NCI-H2081 (cell line): ENCODE data around the gene CLIP1.

Experiments
- DNase-seq, 2 experiments: peaks; one replicate each; lab custom pipeline; 2025; lab: John Stamatoyannopoulos, UW

Gene CLIP1

DNA sequence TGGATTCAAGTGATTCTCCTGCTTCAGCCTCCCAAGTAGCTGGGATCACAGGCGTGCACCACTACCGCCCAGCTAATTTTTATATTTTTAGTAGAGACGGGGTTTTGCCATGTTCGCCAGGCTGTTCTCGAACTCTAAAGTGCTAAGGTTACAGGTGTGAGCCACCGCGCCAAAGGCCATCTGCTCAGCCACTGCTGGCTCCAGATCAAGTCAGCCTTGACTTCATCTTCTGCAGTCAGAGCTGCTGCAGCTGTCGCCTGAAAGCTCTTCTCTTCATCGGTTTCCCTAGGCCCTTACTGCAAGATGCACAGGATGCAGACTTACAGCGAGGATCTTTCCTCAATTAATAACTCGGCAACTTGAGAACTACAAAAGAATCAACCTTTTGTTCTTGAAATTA lies 66.8 kb downstream of the CLIP1 start:
- peak in 1 of 2 experiments; percentile 41 for DNase-seq

GRCh38 chr12:122354958-122355641 lies 67.4 kb downstream of the CLIP1 start:
- no peak for DNase-seq

- no peak for DNase-seq
Observed at GRCh38 chr12:122352394-122352793, 70.1 kb downstream of the CLIP1 start.

GRCh38 chr12:122350141-122350848 lies 72.2 kb downstream of the CLIP1 start:
- DNase-seq: no peak

DNA sequence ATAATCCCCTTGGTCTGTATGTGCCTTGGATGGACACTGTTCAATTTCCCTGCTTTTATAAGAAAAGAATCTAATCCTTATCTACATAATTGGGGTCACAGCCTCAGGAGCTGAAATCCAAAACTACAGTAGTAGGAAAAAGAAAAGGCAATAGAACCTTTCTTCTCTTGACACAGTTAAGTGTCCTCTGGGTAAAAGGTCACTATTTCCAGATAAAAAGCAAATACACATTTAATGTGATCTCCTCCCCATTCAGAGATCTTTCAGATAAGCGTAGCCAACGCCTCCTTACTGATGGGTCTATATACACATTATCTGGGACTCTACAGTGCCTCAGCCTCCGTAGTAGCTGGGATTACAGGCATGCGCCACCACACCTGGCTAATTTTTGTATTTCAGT lies 73.4 kb downstream of the CLIP1 start:
- DNase-seq: no peak

- no peak for DNase-seq
Observed at GRCh38 chr12:122348505-122348904, 74.0 kb downstream of the CLIP1 start.

GRCh38 chr12:122346054-122346453 lies 76.4 kb downstream of the CLIP1 start:
- no peak for DNase-seq

DNA sequence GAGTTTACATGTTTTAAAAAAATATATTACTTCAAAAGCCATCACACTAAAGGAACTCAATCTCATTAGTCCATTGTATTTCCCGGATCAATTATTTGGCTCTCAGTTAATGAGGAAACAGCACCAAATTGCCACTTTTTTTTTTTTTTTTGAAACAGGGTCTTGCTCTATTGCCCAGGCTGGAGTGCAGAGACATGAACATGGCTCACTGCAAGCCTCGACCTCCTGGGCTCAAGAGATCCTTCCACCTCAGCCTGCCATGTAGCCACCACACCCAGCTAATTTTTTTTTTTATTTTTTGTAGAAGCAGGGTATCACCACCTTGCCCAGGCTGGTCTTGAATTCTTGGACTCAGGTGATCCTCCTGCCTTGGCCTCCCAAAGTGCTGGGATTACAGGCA lies 77.4 kb downstream of the CLIP1 start:
- no peak for DNase-seq

GRCh38 chr12:122336015-122336946 lies 86.2 kb downstream of the CLIP1 start:
- peak; percentile 21 to 35 for DNase-seq

DNA sequence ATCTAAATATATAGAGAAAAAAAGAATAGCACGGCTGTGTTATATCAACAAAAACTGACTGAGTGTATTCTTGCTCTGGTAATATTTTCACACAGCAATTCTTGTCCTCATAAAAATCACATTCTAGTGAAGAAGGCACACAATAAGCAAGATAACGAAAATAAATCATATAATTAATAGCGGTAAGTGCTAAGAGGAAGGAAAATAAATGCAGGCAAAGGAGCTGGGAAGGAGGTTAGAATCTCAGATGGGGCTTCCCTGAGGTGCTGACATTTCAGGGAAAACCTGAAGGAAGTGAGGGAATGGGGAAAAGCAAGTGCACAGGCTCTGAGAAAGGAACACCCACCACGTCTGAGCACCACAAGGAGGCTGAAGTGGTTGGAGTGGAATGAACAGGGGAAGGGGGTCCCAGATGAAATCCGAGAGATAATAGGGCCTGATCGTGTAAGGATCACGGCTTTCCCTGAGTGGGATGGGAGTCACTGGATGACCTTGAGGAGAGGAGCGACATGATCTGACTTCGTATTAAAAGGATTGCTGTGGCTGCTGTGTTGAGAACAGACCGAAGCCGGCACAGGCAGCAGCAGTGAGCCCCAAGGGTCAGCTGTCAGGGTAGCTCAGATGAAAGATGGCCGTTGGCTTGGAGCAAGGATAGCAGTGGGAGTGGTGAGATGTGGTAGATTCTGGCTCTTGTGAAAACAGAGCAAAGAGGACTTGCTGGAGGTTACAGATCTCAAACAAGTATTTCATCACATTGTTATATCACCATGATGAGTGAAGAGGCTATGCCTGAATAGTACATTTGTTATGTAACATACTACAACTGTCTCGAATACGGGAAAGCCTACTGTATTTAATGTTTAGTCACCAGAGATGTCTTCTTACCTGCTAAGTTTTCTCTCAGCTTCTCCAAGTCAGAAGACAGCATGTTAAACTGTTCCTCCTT lies 89.1 kb downstream of the CLIP1 start:
- no peak for DNase-seq

DNA sequence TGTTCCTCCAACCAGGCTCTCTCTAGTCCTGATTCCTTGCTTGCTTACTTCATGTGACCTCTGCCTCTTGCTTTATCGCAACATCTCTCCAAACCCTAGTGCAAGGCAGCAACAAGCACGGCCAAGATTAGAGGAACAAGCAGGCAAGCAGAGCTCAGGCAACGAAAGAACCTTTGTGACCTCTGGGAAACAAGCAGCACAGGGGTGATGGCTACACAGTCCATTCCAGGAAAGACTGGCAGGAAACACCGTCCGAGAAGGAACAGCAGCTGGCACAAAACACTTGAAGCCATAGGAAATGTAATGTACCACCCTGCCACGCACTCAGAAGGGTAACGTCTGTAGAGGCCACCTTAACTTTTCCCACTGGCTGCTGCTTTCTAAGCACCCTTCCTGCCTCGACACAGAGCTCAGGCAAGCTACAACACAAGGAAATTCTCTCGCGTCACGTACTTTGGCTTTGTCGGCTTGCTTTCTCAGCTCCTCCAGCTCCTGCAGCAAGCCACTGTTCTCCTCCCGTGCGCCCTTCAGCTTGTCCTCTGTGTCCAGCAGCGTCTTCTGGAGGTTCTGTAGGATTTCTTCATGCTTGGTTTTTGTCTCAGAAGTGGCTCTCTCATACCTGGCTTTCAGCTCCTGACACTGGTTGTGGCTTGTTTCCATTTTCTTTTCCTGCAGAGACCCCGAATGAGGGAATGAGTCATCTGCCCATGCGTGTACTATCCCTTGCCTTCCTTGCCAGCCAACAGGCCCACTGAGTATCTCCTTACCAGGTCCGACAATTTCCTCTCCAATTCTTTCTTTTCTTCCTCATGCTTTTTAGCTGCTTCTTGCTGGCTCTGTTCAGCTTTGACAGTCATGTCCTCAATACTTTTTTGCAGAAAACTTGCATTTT lies 94.7 kb downstream of the CLIP1 start:
- DNase-seq: no peak

- no peak for DNase-seq
Observed at GRCh38 chr12:122327014-122327413, 95.5 kb downstream of the CLIP1 start.

DNA sequence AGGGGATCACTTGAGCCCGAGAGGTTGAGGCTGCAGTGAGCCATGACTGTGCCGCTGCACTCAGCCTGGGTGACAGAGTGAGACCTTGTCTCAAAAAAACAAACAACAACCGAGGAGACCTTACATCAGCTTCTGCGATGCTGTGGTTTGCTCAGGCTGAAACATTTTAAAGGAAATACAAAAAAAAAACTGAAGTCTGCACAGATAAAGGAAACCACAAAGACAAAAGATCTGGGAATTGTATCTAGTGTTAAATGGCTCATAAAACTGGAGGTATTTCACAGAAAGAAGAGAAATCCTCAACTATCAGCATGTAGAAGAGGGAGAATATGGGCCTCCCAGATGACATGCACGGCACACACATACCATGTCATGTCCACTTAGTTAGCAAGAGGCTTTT lies 95.9 kb downstream of the CLIP1 start:
- no peak for DNase-seq

DNA sequence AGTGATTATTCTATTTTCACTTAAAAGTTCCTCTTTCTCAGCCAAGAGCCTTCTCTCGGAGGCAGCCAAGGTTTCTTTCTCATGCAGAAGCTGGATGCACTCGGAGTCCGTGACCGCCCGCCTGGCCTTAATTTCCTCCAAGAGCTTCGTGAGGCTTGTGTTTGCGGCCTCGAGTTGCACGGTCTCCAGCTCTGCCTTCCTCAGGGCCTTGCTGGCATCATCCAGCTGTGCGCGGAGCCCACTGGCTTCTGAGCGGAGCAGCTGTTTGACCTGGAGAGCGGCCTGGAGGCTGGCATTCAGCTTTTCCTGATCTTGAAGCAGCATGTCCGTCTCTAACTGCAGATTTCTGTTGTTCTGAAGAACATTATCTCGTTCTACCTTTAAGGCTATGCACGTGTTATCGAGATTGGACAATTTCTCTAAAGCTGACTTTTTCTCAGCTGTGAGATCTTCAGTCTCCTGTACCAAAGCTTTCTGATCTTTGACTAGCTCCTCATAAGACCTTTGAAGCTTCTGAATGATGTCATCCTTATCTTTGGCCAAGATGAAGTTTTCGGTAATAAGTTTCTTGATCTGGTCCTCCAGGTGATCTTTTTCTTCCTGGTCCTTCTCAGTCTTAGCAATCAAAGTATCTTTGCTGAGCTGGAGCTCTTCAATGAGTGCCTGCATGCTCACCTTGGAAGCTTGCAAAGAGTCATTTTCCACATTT lies 99.0 kb downstream of the CLIP1 start:
- DNase-seq: no peak

- DNase-seq: no peak
Observed at GRCh38 chr12:122322501-122322900, 100.0 kb downstream of the CLIP1 start.

- no peak for DNase-seq
Observed at GRCh38 chr12:122318607-122319605, 103.6 kb downstream of the CLIP1 start.

- no peak for DNase-seq
Observed at GRCh38 chr12:122312926-122313325, 109.5 kb downstream of the CLIP1 start.

DNA sequence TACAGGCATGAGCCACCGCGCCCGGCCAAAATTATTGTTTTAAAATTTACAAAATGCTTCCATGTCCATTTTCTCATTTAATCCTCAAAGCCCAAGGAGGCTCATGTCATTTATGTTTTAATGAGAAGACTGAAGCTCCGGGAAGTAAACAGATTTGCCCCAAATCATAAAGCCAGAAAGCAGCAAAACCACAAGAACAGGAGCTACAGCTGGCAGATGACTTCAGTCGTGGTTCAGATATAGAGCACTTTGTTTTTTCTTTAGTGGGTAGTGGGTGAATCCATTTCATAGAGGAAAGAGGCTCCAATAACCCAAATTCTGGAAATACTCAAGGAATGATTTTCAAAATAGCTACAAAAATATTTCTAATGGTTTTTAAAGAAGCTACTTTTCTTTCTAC lies 110.8 kb downstream of the CLIP1 start:
- no peak for DNase-seq
